Activated gamma-delta T cell treated with anti-CD3 and anti-CD28 coated beads, Interleukin-2, amount 50 U/mL, for 16 hours (primary cell): ENCODE measurements around the gene CSNK1D.

Experiments
- DNase-seq: peaks from one replicate; pipeline ENCODE4 v3.0.0-alpha.2; 2020; ENCODE audit warnings: low read depth

Gene CSNK1D

GRCh38 chr17:82295472-82295814, 21.9 kb upstream of the CSNK1D start:
- no peak for DNase-seq

GRCh38 chr17:82294064-82294773, 20.7 kb upstream of the CSNK1D start:
- no peak for DNase-seq

GRCh38 chr17:82292251-82293154, 19.0 kb upstream of the CSNK1D start:
- DNase-seq, result peak; percentile 87

GRCh38 chr17:82291582-82292250, 18.2 kb upstream of the CSNK1D start:
- DNase-seq, result no peak

- DNase-seq, result no peak
Observed at GRCh38 chr17:82287868-82288801, 14.6 kb upstream of the CSNK1D start.

- no peak for DNase-seq
Observed at GRCh38 chr17:82287013-82287867, 13.7 kb upstream of the CSNK1D start.

- DNase-seq, result no peak
Observed at GRCh38 chr17:82285141-82285540, 11.6 kb upstream of the CSNK1D start.

- no peak for DNase-seq
Observed at GRCh38 chr17:82283208-82283749, 9.8 kb upstream of the CSNK1D start.

- DNase-seq, result no peak
Observed at GRCh38 chr17:82282239-82283207, 9.0 kb upstream of the CSNK1D start.

- peak; percentile 43 for DNase-seq
Observed at GRCh38 chr17:82281502-82282238, 8.2 kb upstream of the CSNK1D start.

- DNase-seq, result no peak
Observed at GRCh38 chr17:82281076-82281475, 7.6 kb upstream of the CSNK1D start.

- DNase-seq, result no peak
Observed at GRCh38 chr17:82280537-82280936, 7.0 kb upstream of the CSNK1D start.

- no peak for DNase-seq
Observed at GRCh38 chr17:82278786-82279391, 5.4 kb upstream of the CSNK1D start.

- no peak for DNase-seq
Observed at GRCh38 chr17:82278308-82278707, 4.8 kb upstream of the CSNK1D start.

- DNase-seq, result no peak
Observed at GRCh38 chr17:82277851-82278250, 4.4 kb upstream of the CSNK1D start.

- DNase-seq, result no peak
Observed at GRCh38 chr17:82276938-82277337, 3.4 kb upstream of the CSNK1D start.

GRCh38 chr17:82275326-82275725, 1.8 kb upstream of the CSNK1D start:
- DNase-seq, result no peak
